Measurements from ENCODE around the gene JAKMIP1.

- TF ChIP-seq, protein P1, sequence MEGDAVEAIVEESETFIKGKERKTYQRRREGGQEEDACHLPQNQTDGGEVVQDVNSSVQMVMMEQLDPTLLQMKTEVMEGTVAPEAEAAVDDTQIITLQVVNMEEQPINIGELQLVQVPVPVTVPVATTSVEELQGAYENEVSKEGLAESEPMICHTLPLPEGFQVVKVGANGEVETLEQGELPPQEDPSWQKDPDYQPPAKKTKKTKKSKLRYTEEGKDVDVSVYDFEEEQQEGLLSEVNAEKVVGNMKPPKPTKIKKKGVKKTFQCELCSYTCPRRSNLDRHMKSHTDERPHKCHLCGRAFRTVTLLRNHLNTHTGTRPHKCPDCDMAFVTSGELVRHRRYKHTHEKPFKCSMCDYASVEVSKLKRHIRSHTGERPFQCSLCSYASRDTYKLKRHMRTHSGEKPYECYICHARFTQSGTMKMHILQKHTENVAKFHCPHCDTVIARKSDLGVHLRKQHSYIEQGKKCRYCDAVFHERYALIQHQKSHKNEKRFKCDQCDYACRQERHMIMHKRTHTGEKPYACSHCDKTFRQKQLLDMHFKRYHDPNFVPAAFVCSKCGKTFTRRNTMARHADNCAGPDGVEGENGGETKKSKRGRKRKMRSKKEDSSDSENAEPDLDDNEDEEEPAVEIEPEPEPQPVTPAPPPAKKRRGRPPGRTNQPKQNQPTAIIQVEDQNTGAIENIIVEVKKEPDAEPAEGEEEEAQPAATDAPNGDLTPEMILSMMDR (IDR thresholded peaks at IDR 0.05), result no peak
- TF ChIP-seq POLR2A (IDR thresholded peaks at IDR 0.05), result no peak
Observed at GRCh38 chr4:6150046-6150735, 50.2 kb downstream of the JAKMIP1 start.
